ENCODE data around the gene ZC3H14. TPM values are rescaled to one million over a fixed set of nuclear protein-coding genes. Genes with fewer than 3 reads are reported as not detected.

ZC3H14 gene
- total and polyA plus RNA-seq, 9 of the 15 experiments (the other 6 are each of a cell fraction or from before 2014, with no cell fraction given), result 21.1 to 109 (median 45.3) TPM

- peak; percentile 63; the same call in 1 of the 2 replicates for TF ChIP-seq HDAC2 (IDR thresholded peaks at IDR 0.05)
- 0 out of 2 replicates have a peak, but pooled peaks have one; percentile 30 for TF ChIP-seq ZNF589 (CRISPR knock-in tag; IDR thresholded peaks at IDR 0.05; ENCODE audit: low read depth)
- 0 out of 2 replicates have a peak, but pooled peaks have one; percentile 20 for TF ChIP-seq E2F3 (CRISPR knock-in tag; IDR thresholded peaks at IDR 0.05)
These were observed 356 bp upstream of the ZC3H14 start (continued) for GRCh38 chr14:88562532-88562830.

GRCh38 chr14:88563845-88564244 is 1.0 kb downstream of the ZC3H14 start:
- TF ChIP-seq, protein P1, sequence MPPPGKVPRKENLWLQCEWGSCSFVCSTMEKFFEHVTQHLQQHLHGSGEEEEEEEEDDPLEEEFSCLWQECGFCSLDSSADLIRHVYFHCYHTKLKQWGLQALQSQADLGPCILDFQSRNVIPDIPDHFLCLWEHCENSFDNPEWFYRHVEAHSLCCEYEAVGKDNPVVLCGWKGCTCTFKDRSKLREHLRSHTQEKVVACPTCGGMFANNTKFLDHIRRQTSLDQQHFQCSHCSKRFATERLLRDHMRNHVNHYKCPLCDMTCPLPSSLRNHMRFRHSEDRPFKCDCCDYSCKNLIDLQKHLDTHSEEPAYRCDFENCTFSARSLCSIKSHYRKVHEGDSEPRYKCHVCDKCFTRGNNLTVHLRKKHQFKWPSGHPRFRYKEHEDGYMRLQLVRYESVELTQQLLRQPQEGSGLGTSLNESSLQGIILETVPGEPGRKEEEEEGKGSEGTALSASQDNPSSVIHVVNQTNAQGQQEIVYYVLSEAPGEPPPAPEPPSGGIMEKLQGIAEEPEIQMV (tag; conservative IDR thresholded peaks at IDR 0.05; ENCODE audit: low read depth), result no peak
- TF ChIP-seq ZNF121 (CRISPR knock-in tag; conservative IDR thresholded peaks at IDR 0.05), result peak; percentile 61
- in situ Hi-C loops (cut with MboI) (loop anchor here (25.0 kb wide), 1 partner anchor 577 kb away; the partner anchor contains the start of gene GALC), intact Hi-C loops (cut with micrococcal nuclease) (loop anchor here (5.0 kb wide), 3 partner anchors 377 to 542 kb away; no protein-coding TSS in a partner anchor)
- no peaks in the 10 kb centered on the region for H3K9me1 ChIP-seq (ENCODE audit: control insufficient read depth, insufficient read depth, low read length)
- FAIRE-seq (no peak), ATAC-seq (no peak), DNase-seq (ENCODE audit: extremely low read depth in 1 of 4, low spot score in 3 of 4) (peak in 1 of 4 experiments; percentile 9)
- H3K36me3 ChIP-seq (ENCODE audit: control insufficient read depth, insufficient read depth, low read length), result peaks cover 30% of the 10 kb centered on the region
- peaks cover 0 to 6% of the 10 kb centered on the region in 2 experiments; a peak in 4 of 5 replicates for H3K4me1 ChIP-seq (replicated peaks in 1 of 2; ENCODE audit: control insufficient read depth in 2 of 2, insufficient read depth in 2 of 2, low read length in 2 of 2)
- POLR2A ChIA-PET, result no interaction called here
- CTCF ChIA-PET (ENCODE audit: low intra/inter-chr PET ratio), result no interaction called here
- H4K20me1 ChIP-seq (replicated peaks; ENCODE audit: control insufficient read depth, insufficient read depth, low read length), result no peaks in the 10 kb centered on the region
- BruUV-seq (replicated peaks), result no TSS peak
- H3K9ac ChIP-seq (ENCODE audit: insufficient read depth in 1 of 2, low read depth in 2 of 2, low read length in 2 of 2), result peak overlapping the region; percentile 46 to 84; a peak in 3 of 4 replicates
- H3K4me2 ChIP-seq (ENCODE audit: insufficient read depth, low read length), result peak overlapping the region; percentile 71
- H3K79me2 ChIP-seq (ENCODE audit: control insufficient read depth, insufficient read depth, low read length), result peaks cover 25% of the 10 kb centered on the region
- H3K27me3 ChIP-seq (ENCODE audit: control insufficient read depth in 2 of 2, insufficient read depth in 2 of 2, low read length in 2 of 2), result no peaks in the 10 kb centered on the region
- H3K27ac ChIP-seq (ENCODE audit: extremely low read depth, low read depth, low read length), result 0 out of 3 replicates have a peak overlapping the region, but pooled peaks have one; percentile 87
- H3K4me3 ChIP-seq, result peak overlapping the region; percentile 90
- 3% methylated on average over 6 of the region's 7 CpGs for WGBS (ENCODE audit: insufficient coverage, low coverage, missing lambda C conversion rate)
- H3K9me3 ChIP-seq (replicated peaks; ENCODE audit: control insufficient read depth, insufficient read depth, low read depth, low read length), result no peaks in the 10 kb centered on the region
- H2AFZ ChIP-seq (ENCODE audit: low read depth, low read length), result no peak overlapping the region

Data from K562 (cell line).